ENCODE measurements around the gene CFAP61. TPM values are rescaled to one million over a fixed set of nuclear protein-coding genes. Genes with fewer than 3 reads are reported as not detected.

The CFAP61 gene
- total RNA-seq, 2 donors from 2014 or later = 0.27 TPM; not detected in 1

GRCh38 chr20:20266552-20266951 is 214.2 kb downstream of the CFAP61 start:
- no peak overlapping the region for H3K4me3 ChIP-seq
- H3K4me1 ChIP-seq (ENCODE audit: control insufficient read depth in 1 of 2, low read depth in 2 of 2) = peaks cover 0 to 2% of the 10 kb centered on the region in 2 donors
- H3K27ac ChIP-seq = no peak overlapping the region
- TF ChIP-seq, protein P1, sequence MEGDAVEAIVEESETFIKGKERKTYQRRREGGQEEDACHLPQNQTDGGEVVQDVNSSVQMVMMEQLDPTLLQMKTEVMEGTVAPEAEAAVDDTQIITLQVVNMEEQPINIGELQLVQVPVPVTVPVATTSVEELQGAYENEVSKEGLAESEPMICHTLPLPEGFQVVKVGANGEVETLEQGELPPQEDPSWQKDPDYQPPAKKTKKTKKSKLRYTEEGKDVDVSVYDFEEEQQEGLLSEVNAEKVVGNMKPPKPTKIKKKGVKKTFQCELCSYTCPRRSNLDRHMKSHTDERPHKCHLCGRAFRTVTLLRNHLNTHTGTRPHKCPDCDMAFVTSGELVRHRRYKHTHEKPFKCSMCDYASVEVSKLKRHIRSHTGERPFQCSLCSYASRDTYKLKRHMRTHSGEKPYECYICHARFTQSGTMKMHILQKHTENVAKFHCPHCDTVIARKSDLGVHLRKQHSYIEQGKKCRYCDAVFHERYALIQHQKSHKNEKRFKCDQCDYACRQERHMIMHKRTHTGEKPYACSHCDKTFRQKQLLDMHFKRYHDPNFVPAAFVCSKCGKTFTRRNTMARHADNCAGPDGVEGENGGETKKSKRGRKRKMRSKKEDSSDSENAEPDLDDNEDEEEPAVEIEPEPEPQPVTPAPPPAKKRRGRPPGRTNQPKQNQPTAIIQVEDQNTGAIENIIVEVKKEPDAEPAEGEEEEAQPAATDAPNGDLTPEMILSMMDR (IDR thresholded peaks at IDR 0.05) = no peak
- H3K36me3 ChIP-seq = no peaks in the 10 kb centered on the region
- H3K27me3 ChIP-seq (replicated peaks; ENCODE audit: insufficient read depth) = no peaks in the 10 kb centered on the region
- no peaks in the 10 kb centered on the region for H3K9me3 ChIP-seq
- ATAC-seq (ENCODE audit: insufficient number of reproducible peaks, low FRiP score, low read depth) = no peak
- DNase-seq (ENCODE audit: low spot score) = no peak

DNA sequence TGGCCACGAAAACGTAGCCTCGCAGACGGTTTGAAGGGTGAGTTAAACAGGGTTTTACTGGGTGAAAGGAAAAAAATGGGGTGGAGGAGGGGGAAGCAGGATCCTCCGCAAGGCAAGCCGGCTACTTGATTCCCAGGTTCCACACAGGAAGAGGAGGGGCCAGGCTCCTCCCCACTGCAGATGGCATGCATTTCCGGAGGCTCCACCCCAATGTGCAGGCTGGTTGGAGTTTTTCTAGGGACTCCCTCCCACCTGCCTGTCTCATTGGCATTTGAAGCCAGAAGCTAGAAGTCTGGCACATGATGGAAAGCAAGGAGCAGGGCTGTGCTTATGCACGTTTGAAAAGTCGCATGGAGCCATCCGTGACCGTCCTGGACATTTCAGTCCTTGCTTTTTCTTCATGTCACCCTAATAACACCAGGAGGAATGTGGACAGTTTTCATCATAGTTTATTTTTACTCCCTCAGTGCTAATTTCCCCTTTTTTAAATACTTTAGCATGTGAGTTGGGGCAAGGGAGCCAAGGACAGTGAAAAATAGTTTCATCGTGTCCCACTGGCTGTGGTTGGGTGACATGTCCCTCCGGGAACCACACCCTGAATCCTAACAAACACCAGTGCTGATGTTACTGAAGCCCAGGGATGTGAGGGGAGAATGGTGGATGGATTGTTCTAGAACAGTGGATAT is 215.5 kb downstream of the CFAP61 start:
- TF ChIP-seq, protein P1 (IDR thresholded peaks at IDR 0.05) = no peak
- ATAC-seq (ENCODE audit: insufficient number of reproducible peaks, low FRiP score, low read depth) = no peak

GRCh38 chr20:20271271-20271670 is 218.9 kb downstream of the CFAP61 start:
- H3K9me3 ChIP-seq = no peaks in the 10 kb centered on the region
- H3K27ac ChIP-seq = no peak overlapping the region
- H3K27me3 ChIP-seq (replicated peaks; ENCODE audit: insufficient read depth) = no peaks in the 10 kb centered on the region
- H3K4me3 ChIP-seq = no peak overlapping the region
- H3K36me3 ChIP-seq = no peaks in the 10 kb centered on the region
- no peak for ATAC-seq (ENCODE audit: insufficient number of reproducible peaks, low FRiP score, low read depth)
- TF ChIP-seq, protein P1 (IDR thresholded peaks at IDR 0.05) = no peak
- H3K4me1 ChIP-seq (ENCODE audit: control insufficient read depth in 1 of 2, low read depth in 2 of 2) = no peaks in the 10 kb centered on the region
- no peak for DNase-seq (ENCODE audit: low spot score)

More for the DNA sequence above, 215.5 kb downstream of the CFAP61 start:
- H3K4me1 ChIP-seq (ENCODE audit: control insufficient read depth in 1 of 2, low read depth in 2 of 2) = no peaks in the 10 kb centered on the region
- H3K4me3 ChIP-seq = peak overlapping the region; percentile 36
- no peak overlapping the region for H3K27ac ChIP-seq
- no peak for DNase-seq (ENCODE audit: low spot score)
- no peaks in the 10 kb centered on the region for H3K36me3 ChIP-seq
- no peaks in the 10 kb centered on the region for H3K27me3 ChIP-seq (replicated peaks; ENCODE audit: insufficient read depth)
- H3K9me3 ChIP-seq = no peaks in the 10 kb centered on the region

DNA sequence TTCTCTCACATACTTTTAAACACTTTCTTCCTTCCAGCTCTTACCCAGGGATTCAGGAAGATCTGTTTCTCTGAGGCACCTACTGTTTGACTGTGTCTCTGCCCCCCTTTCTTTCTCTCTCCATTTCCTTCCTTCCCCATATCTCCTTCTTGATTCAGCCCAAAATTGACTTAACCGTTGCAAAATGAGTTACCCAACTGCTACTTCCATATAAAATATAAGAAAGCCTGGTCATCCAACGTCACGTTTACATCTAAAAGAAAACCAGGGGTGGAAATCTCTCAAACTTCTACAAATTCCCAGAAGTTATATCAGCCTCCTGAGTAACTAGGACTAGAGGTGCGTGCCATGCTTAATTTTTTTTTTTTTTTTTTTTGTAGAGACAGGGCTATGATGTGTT is 220.4 kb downstream of the CFAP61 start:
- DNase-seq (ENCODE audit: low spot score) (no peak), ATAC-seq (ENCODE audit: insufficient number of reproducible peaks, low FRiP score, low read depth) (no peak)
- Histone ChIP-seq H3K27ac (no peak overlapping the region), H3K4me3 (no peak overlapping the region), H3K4me1 (ENCODE audit: control insufficient read depth in 1 of 2, low read depth in 2 of 2) (no peaks in the 10 kb centered on the region), H3K9me3 (no peaks in the 10 kb centered on the region), H3K27me3 (replicated peaks; ENCODE audit: insufficient read depth) (no peaks in the 10 kb centered on the region), H3K36me3 (no peaks in the 10 kb centered on the region)
- TF ChIP-seq, protein P1 (IDR thresholded peaks at IDR 0.05) = no peak

- TF ChIP-seq, protein P1 (IDR thresholded peaks at IDR 0.05) = no peak
- Histone ChIP-seq H3K4me1 (ENCODE audit: control insufficient read depth in 1 of 2, low read depth in 2 of 2) (no peaks in the 10 kb centered on the region), H3K9me3 (no peaks in the 10 kb centered on the region), H3K36me3 (no peaks in the 10 kb centered on the region), H3K27me3 (replicated peaks; ENCODE audit: insufficient read depth) (no peaks in the 10 kb centered on the region), H3K27ac (no peak overlapping the region), H3K4me3 (no peak overlapping the region)
- DNase-seq (ENCODE audit: low spot score) = no peak
- no peak for ATAC-seq (ENCODE audit: insufficient number of reproducible peaks, low FRiP score, low read depth)
Measured at GRCh38 chr20:20273286-20273685, 221.0 kb downstream of the CFAP61 start.
